GM12878 (cell line): Measurements from ENCODE around the gene TEX2. TPM values are rescaled to one million over a fixed set of nuclear protein-coding genes. Genes with fewer than 3 reads are reported as not detected.

ENCODE experiments used
- BMI1 ChIP-seq: fragments of 450-650 bp; IDR thresholded peaks from 2 replicates; pipeline ENCODE4 v1.6.1; 2016; ENCODE audit warnings: mild to moderate bottlenecking, moderate library complexity, borderline replicate concordance
- CBX3 ChIP-seq: fragments of 200-600 bp; sonication (generic); IDR thresholded peaks from 2 replicates; pipeline ENCODE4 v1.6.1; 2016; ENCODE audit warnings: low read depth, borderline replicate concordance
- CEBPB ChIP-seq, 2 experiments: fragments of 150-350 bp in 1 of 2; IDR thresholded peaks; 2 replicates each; pipeline ENCODE4 v1.6.1; 2012 to 2014; ENCODE audit warnings: low read depth in 2 of 2, low read length in 2 of 2, borderline replicate concordance in 1 of 2, inconsistent platforms in 1 of 2
- CHD2 ChIP-seq: IDR thresholded peaks from 2 replicates; pipeline ENCODE4 v1.6.1; 2011; ENCODE audit warnings: low read depth, low read length, improper control_type of control experiment, borderline replicate concordance
- CREB1 ChIP-seq: IDR thresholded peaks from 2 replicates; pipeline ENCODE4 v1.6.1; 2012; ENCODE audit warnings: low read depth, mild to moderate bottlenecking, inconsistent platforms
- EED ChIP-seq: sonication (generic); IDR thresholded peaks from 2 replicates; pipeline ENCODE4 v1.6.1; 2016; ENCODE audit warnings: antibody characterized with exemption, low read depth
- EP300 ChIP-seq, 2 experiments: fragments of 150-350 bp in 1 of 2; IDR thresholded peaks; 2 replicates each; pipeline ENCODE4 v1.6.1; 2011 to 2012; ENCODE audit warnings: low read depth in 2 of 2, low read length in 2 of 2, borderline replicate concordance in 1 of 2, improper control_type of control experiment in 1 of 2, inconsistent platforms in 1 of 2; ENCODE audit not compliant: control insufficient read depth in 1 of 2
- ESRRA ChIP-seq: IDR thresholded peaks from 2 replicates; pipeline ENCODE4 v1.6.1; 2012; ENCODE audit warnings: mild to moderate bottlenecking, low read length, improper control_type of control experiment
- JUNB ChIP-seq: IDR thresholded peaks from 2 replicates; pipeline ENCODE4 v1.6.1; 2016; ENCODE audit warnings: antibody characterized with exemption, mild to moderate bottlenecking
- KAT2A ChIP-seq: conservative IDR thresholded peaks from 2 replicates; pipeline ENCODE4 v1.6.1; 2011; ENCODE audit warnings: low read depth, low read length; ENCODE audit not compliant: control insufficient read depth
- LARP7 ChIP-seq: fragments of 450-650 bp; IDR thresholded peaks from 2 replicates; pipeline ENCODE4 v1.6.1; 2017; ENCODE audit warnings: mild to moderate bottlenecking
- MTA2 ChIP-seq: fragments of 450-650 bp; IDR thresholded peaks from 2 replicates; pipeline ENCODE4 v1.6.1; 2016; ENCODE audit warnings: low read depth, mild to moderate bottlenecking, moderate library complexity
- MTA3 ChIP-seq: IDR thresholded peaks from 2 replicates; pipeline ENCODE4 v1.6.1; 2012; ENCODE audit warnings: low read length, inconsistent platforms, borderline replicate concordance
- NBN ChIP-seq: fragments of 450-650 bp; IDR thresholded peaks from 2 replicates; pipeline ENCODE4 v1.6.1; 2016
- NFYB ChIP-seq: IDR thresholded peaks from 2 replicates; pipeline ENCODE4 v1.6.1; 2011; ENCODE audit warnings: low read depth, mild to moderate bottlenecking, low read length, improper control_type of control experiment, moderate library complexity; ENCODE audit not compliant: insufficient read depth
- PAX8 ChIP-seq: fragments of 450-650 bp; IDR thresholded peaks from 2 replicates; pipeline ENCODE4 v1.6.1; 2017; ENCODE audit warnings: mild to moderate bottlenecking, moderate library complexity
- SREBF1 ChIP-seq: IDR thresholded peaks from 2 replicates; pipeline ENCODE4 v1.6.1; 2012; ENCODE audit warnings: mild to moderate bottlenecking, low read length
- SRF ChIP-seq, 2 experiments: IDR thresholded peaks; 2 replicates each; pipeline ENCODE4 v1.6.1; 2011; ENCODE audit warnings: low read depth in 2 of 2, low read length in 2 of 2, mild to moderate bottlenecking in 1 of 2, moderate library complexity in 1 of 2
- STAT3 ChIP-seq: IDR thresholded peaks from 2 replicates; pipeline ENCODE4 v1.6.1; 2011; ENCODE audit warnings: low read depth, low read length, improper control_type of control experiment
- TCF3 ChIP-seq: IDR thresholded peaks from 2 replicates; pipeline ENCODE4 v1.6.1; 2012; ENCODE audit warnings: low read depth, mild to moderate bottlenecking, low read length, borderline replicate concordance; ENCODE audit not compliant: insufficient read depth
- ZBED1 ChIP-seq: IDR thresholded peaks from 2 replicates; pipeline ENCODE4 v1.6.1; 2016; ENCODE audit warnings: borderline replicate concordance
- ZNF384 ChIP-seq: IDR thresholded peaks from 2 replicates; pipeline ENCODE4 v1.6.1; 2012; ENCODE audit warnings: low read depth, mild to moderate bottlenecking, low read length, improper control_type of control experiment, borderline replicate concordance
- polyA plus RNA-seq, 11 experiments: library from polyadenylated mRNA; depleted of rRNA in 4 of 11; unstranded in 6 of 11; stranded (reverse) in 5 of 11; fragments of >200 nt; fragmentation: Nextera tagmentation in 4 of 11; fragmentation: Illumina TruSeq in 1 of 11; extraction: Ambion mirVana in 4 of 11; extraction: Trizol in 1 of 11; gene quantifications; 1 replicate in 1 of 11; 2 replicates in 10 of 11; pipeline versions ENCODE4 v1.2.1 to v1.2.3, GENCODE V29; 2011 to 2016; ENCODE audit warnings: inconsistent platforms in 2 of 11, missing spikeins in 2 of 11, low read depth in 1 of 11
- total RNA-seq, 4 experiments: library from RNA; depleted of rRNA in 3 of 4; stranded (reverse); fragments of >200 nt in 3 of 4; fragmentation: Illumina TruSeq in 1 of 4; extraction: Trizol in 1 of 4; gene quantifications; 2 replicates each; pipeline versions ENCODE4 v1.2.1 to v1.2.3, GENCODE V29; 2013 to 2021
- TF ChIP-seq, protein P1 (sequence below): IDR thresholded peaks from 2 replicates; pipeline ENCODE4 v1.6.1; 2011; ENCODE audit warnings: mild to moderate bottlenecking, low read depth, low read length, moderate library complexity; ENCODE audit not compliant: insufficient replicate concordance
- TF ChIP-seq, protein P2 (sequence below): IDR thresholded peaks from 2 replicates; pipeline ENCODE4 v1.6.1; 2012; ENCODE audit warnings: improper control_type of control experiment, low read depth, low read length; ENCODE audit not compliant: insufficient replicate concordance

TEX2 gene
- total and polyA plus RNA-seq, 10 of the 15 experiments (the other 5 are each of a cell fraction or from before 2014, with no cell fraction given): 3.8 to 19.9 (median 15.8) TPM

DNA sequence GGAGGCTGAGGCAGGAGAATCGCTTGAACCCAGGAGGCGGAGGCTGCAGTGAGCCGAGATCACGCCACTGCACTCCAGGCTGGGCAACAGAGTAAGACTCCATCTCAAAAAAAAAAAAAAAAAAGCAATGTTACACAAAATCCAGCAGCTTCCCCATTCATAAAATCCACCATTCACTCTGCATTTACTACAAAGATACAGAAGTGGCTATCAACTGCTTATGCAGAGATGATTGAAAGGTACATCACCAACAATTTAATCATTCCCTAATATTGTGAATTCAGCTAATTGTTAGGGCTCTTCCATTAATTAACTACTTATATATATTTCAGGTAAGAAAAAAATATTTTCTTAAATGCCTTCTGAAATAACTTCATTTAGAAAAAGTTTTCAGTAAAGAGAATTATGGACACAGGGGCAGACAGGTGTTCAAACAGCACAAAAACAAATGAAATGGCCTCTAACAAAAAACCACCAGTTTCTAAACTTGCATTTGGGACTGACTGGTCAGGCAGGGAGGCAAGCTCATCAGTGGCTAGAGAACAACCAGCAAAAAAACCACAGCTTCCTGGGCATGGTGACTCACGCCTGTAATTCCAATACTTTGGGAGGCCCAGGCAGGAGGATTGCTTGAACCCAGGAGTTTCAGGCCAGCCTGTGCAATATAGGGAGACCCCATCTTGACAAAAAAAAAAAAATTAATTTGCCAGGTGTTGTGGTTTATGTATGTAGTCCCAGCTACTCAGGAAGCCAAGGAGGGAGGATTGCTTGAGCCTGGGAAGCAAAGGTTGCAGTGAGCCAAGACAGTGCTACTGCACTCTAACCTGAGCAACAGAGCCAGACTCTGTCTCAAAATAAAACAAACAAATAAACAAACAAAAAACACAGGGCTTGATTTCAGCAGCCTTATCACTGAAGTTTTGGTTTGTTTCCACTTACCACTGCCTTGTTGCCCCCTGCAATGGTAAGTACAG, 159.4 kb downstream of the TEX2 start (continued):
- TF ChIP-seq TCF3 (peak; percentile 58; the same call in 1 of the 2 replicates), NBN (no peak), NFYB (no peak), LARP7 (no peak), BMI1 (no peak), KAT2A (no peak), CHD2 (no peak), CREB1 (no peak), SRF (IDR thresholded peaks at IDR 0.05; ENCODE audit: low read depth in 2 of 2, low read length in 2 of 2) (no peak), MTA3 (peak; percentile 80; the same call in 1 of the 2 replicates), ZNF384 (no peak), EP300 (IDR thresholded peaks at IDR 0.05; ENCODE audit: borderline replicate concordance in 1 of 2, control insufficient read depth in 1 of 2, low read depth in 2 of 2, low read length in 2 of 2) (no peak), STAT3 (no peak), CEBPB (IDR thresholded peaks at IDR 0.05; ENCODE audit: borderline replicate concordance in 1 of 2, low read depth in 2 of 2, low read length in 2 of 2) (no peak), ZBED1 (no peak), MTA2 (peak; percentile 35; the same call in 1 of the 2 replicates), EED (peak; percentile 93), CBX3 (no peak), ESRRA (no peak), SREBF1 (no peak), PAX8 (no peak), JUNB (0 out of 2 replicates have a peak, but pooled peaks have one; percentile 15)
- TF ChIP-seq, protein P1, sequence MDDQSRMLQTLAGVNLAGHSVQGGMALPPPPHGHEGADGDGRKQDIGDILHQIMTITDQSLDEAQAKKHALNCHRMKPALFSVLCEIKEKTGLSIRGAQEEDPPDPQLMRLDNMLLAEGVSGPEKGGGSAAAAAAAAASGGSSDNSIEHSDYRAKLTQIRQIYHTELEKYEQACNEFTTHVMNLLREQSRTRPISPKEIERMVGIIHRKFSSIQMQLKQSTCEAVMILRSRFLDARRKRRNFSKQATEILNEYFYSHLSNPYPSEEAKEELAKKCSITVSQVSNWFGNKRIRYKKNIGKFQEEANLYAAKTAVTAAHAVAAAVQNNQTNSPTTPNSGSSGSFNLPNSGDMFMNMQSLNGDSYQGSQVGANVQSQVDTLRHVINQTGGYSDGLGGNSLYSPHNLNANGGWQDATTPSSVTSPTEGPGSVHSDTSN: no peak
- TF ChIP-seq, protein P2, sequence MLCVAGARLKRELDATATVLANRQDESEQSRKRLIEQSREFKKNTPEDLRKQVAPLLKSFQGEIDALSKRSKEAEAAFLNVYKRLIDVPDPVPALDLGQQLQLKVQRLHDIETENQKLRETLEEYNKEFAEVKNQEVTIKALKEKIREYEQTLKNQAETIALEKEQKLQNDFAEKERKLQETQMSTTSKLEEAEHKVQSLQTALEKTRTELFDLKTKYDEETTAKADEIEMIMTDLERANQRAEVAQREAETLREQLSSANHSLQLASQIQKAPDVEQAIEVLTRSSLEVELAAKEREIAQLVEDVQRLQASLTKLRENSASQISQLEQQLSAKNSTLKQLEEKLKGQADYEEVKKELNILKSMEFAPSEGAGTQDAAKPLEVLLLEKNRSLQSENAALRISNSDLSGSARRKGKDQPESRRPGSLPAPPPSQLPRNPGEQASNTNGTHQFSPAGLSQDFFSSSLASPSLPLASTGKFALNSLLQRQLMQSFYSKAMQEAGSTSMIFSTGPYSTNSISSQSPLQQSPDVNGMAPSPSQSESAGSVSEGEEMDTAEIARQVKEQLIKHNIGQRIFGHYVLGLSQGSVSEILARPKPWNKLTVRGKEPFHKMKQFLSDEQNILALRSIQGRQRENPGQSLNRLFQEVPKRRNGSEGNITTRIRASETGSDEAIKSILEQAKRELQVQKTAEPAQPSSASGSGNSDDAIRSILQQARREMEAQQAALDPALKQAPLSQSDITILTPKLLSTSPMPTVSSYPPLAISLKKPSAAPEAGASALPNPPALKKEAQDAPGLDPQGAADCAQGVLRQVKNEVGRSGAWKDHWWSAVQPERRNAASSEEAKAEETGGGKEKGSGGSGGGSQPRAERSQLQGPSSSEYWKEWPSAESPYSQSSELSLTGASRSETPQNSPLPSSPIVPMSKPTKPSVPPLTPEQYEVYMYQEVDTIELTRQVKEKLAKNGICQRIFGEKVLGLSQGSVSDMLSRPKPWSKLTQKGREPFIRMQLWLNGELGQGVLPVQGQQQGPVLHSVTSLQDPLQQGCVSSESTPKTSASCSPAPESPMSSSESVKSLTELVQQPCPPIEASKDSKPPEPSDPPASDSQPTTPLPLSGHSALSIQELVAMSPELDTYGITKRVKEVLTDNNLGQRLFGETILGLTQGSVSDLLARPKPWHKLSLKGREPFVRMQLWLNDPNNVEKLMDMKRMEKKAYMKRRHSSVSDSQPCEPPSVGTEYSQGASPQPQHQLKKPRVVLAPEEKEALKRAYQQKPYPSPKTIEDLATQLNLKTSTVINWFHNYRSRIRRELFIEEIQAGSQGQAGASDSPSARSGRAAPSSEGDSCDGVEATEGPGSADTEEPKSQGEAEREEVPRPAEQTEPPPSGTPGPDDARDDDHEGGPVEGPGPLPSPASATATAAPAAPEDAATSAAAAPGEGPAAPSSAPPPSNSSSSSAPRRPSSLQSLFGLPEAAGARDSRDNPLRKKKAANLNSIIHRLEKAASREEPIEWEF: no peak
